A549 (cell line): Measurements from ENCODE around the gene ULK4. TPM values are rescaled to one million over a fixed set of nuclear protein-coding genes. Genes with fewer than 3 reads are reported as not detected.
A peak's percentile ranks its signal among the peaks of the same experiment; 100 is the strongest.

Experiments
- ATAC-seq, 2 experiments: fragments of 200-7000 bp in 1 of 2; fragments of >200 bp in 1 of 2; cut with Nextera tagmentation in 1 of 2; cut with Tn5 transposase in 1 of 2; 3 replicates each; pipeline versions ENCODE4 v1.8.0 to v1.9.1; 2018 to 2020; ENCODE audit warnings: mild to moderate bottlenecking in 1 of 2, moderate library complexity in 1 of 2
- CTCF ChIA-PET: fragments of 300-600 bp; sonication (Branson Sonifier 250); formaldehyde crosslinking; extraction: SDS; loops from one replicate; lab custom pipeline; 2021; ENCODE audit warnings: antibody characterized with exemption, inconsistent platforms; lab: Yijun Ruan, JAX
- POLR2A ChIA-PET: fragments of 350-600 bp; formaldehyde crosslinking; extraction: SDS; loops from one replicate; lab custom pipeline; 2021; ENCODE audit warnings: antibody characterized with exemption, inconsistent platforms; lab: Yijun Ruan, JAX
- DNase-seq, 2 experiments: peaks; one replicate each; pipeline versions ENCODE4 v3.0.0 to v3.0.0-alpha.2; 2011 to 2016; ENCODE audit warnings: low read depth in 1 of 2, low spot score in 1 of 2
- FAIRE-seq: peaks from 2 replicates; lab custom pipeline; 2011; peaks lifted over from hg19 to GRCh38; lab: Jason Lieb, UNC
- H3K27ac ChIP-seq, 2 experiments: fragments of >200 bp; sonication (Bioruptor Twin); formaldehyde crosslinking; 3 replicates each; pipeline ENCODE4 v1.5.1; 2016 to 2017
- H3K4me1 ChIP-seq: fragments of >200 bp; sonication (Bioruptor Twin); formaldehyde crosslinking; 3 replicates; pipeline ENCODE4 v1.6.1; 2016
- H3K4me2 ChIP-seq: fragments of >200 bp; sonication (Bioruptor Twin); formaldehyde crosslinking; 3 replicates; pipeline ENCODE4 v1.6.1; 2016
- H3K4me3 ChIP-seq: fragments of >200 bp; sonication (Bioruptor Twin); formaldehyde crosslinking; 3 replicates; pipeline ENCODE4 v1.5.1; 2016
- H3K9me3 ChIP-seq: fragments of >200 bp; sonication (Bioruptor Twin); formaldehyde crosslinking; 3 replicates; pipeline ENCODE4 v1.6.1; 2016
- EP300 ChIP-seq, 2 experiments: fragments of >200 bp; sonication (Bioruptor Twin); formaldehyde crosslinking; IDR thresholded peaks; 2 replicates in 1 of 2; 3 replicates in 1 of 2; pipeline ENCODE4 v1.6.1; 2016 to 2017
- ESRRA ChIP-seq: fragments of 150-350 bp; IDR thresholded peaks from 2 replicates; pipeline ENCODE4 v1.6.1; 2014; ENCODE audit warnings: mild to moderate bottlenecking, low read length, borderline replicate concordance
- HOXA7 ChIP-seq: fragments of 250-450 bp; sonication (Bioruptor Pico); IDR thresholded peaks from 2 replicates; pipeline ENCODE4 v1.5.0; 2020; ENCODE audit warnings: mild to moderate bottlenecking, moderate library complexity
- KDM5A ChIP-seq: fragments of 200-600 bp; sonication (generic); IDR thresholded peaks from 2 replicates; pipeline ENCODE4 v1.6.1; 2016; ENCODE audit warnings: antibody characterized with exemption, mild to moderate bottlenecking
- MAFK ChIP-seq: fragments of 450-650 bp; IDR thresholded peaks from 2 replicates; pipeline ENCODE4 v1.6.1; 2014; ENCODE audit not compliant: partially characterized antibody
- MYC ChIP-seq: IDR thresholded peaks from 2 replicates; pipeline ENCODE4 v1.6.1; 2012; ENCODE audit warnings: mild to moderate bottlenecking, inconsistent platforms, low read length, improper control_type of control experiment, borderline replicate concordance
- RAD21 ChIP-seq, 2 experiments: fragments of >200 bp in 1 of 2; sonication (Bioruptor Twin) in 1 of 2; formaldehyde crosslinking in 1 of 2; IDR thresholded peaks in 1 of 2; conservative IDR thresholded peaks in 1 of 2; 2 replicates in 1 of 2; 3 replicates in 1 of 2; pipeline ENCODE4 v1.6.1; 2012 to 2018; ENCODE audit warnings: inconsistent platforms in 1 of 2
- RFX5 ChIP-seq: fragments of 450-650 bp; IDR thresholded peaks from 2 replicates; pipeline ENCODE4 v1.7.1; 2014; ENCODE audit warnings: antibody characterized with exemption, mild to moderate bottlenecking, moderate library complexity
- SMC3 ChIP-seq: fragments of >200 bp; sonication (Bioruptor Twin); formaldehyde crosslinking; IDR thresholded peaks from 3 replicates; pipeline ENCODE4 v1.6.1; 2018; ENCODE audit warnings: inconsistent platforms
- ZNF302 ChIP-seq: fragments of 250-450 bp; sonication (Bioruptor Pico); IDR thresholded peaks from 2 replicates; pipeline ENCODE4 v1.9.0; 2021; ENCODE audit warnings: inconsistent platforms, mild to moderate bottlenecking, moderate library complexity
- WGBS: methylation state at CpG from one replicate; pipeline ENCODE4 v1.1.6; 2017; ENCODE audit errors: missing lambda C conversion rate; 5-methylcytosine and 5-hydroxymethylcytosine counted together
- polyA plus RNA-seq, 4 experiments: library from polyadenylated mRNA; depleted of rRNA in 3 of 4; stranded (reverse); fragments of >200 nt; fragmentation: RNase III in 1 of 4; extraction: RNeasy Plus Mini Kit Qiagen cat#74134 plus additional on column Dnase treatment in 1 of 4; gene quantifications; 2 replicates in 3 of 4; 3 replicates in 1 of 4; pipeline ENCODE4 v1.2.3, GENCODE V29; 2011 to 2017
- TF ChIP-seq, protein P1 (sequence below): fragments of 150-350 bp; IDR thresholded peaks from 2 replicates; pipeline ENCODE4 v1.6.1; 2014; ENCODE audit warnings: low read depth, mild to moderate bottlenecking, low read length
- TF ChIP-seq, protein P2 (sequence below): fragments of >200 bp; sonication (Bioruptor Twin); formaldehyde crosslinking; IDR thresholded peaks from 2 replicates; pipeline ENCODE4 v1.6.1; 2016
- TF ChIP-seq, protein P3 (sequence below): fragments of >200 bp; sonication (Bioruptor Twin); formaldehyde crosslinking; IDR thresholded peaks from 3 replicates; pipeline ENCODE4 v1.5.1; 2016
- TF ChIP-seq, protein P4 (sequence below): IDR thresholded peaks from 2 replicates; pipeline ENCODE4 v1.6.1; 2012

ULK4 gene
- polyA plus RNA-seq, 2 of the 4 experiments (the other 2 are of a cell fraction): 4.9 to 7.7 TPM

DNA sequence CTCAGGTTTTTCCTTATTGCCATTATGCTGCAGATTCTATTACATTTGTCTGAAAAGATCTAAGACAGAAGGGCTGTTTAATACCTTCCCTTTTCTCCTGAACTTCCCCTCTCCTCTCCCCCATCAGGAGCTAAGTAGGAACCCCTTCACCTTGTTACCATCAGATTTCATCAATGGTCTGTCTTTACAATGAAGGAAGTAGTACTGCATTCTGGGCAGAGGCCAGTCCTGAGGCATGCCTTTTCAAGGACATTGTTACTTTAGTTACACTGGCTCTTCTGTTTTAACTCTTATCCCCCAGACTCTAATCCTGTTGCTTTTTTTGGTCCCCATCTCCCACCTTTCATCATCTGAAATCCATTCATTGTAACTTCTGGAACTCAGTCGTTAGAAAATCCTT is 754.5 kb downstream of the ULK4 start (continued):
- TF ChIP-seq MYC: no peak

DNA sequence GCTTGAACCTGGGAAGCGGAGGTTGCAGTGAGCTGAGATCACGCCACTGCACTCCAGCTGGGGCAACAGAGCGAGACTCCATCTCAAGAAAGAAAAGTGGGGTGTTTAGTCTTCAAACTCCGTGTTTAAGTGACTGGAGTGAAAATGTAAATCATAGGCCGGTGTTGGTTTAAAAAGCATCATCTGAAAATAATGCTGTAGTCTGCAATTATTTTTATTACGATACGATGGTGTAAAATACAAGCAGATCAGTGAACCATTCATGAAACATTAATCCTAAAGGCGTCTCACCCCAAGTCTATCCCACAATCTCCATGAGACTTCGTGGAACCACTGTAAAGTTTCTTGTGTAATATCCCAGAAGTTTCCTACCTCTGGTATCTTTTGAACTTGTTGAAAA is 756.3 kb downstream of the ULK4 start:
- ATAC-seq: no peak
- DNase-seq: no peak
- peaks cover 53% of the 10 kb centered on the region for H3K4me1 ChIP-seq
- no peak overlapping the region for H3K4me2 ChIP-seq
- CTCF ChIA-PET: no interaction called here
- no peaks in the 10 kb centered on the region for H3K9me3 ChIP-seq
- H3K4me3 ChIP-seq: no peak overlapping the region
- POLR2A ChIA-PET: no interaction called here
- TF ChIP-seq ZNF302 (CRISPR knock-in tag) (no peak), MAFK (peak; percentile 36)
- no peak overlapping the region for H3K27ac ChIP-seq
- 93% methylated on average over 9 of the region's 9 CpGs for WGBS
- FAIRE-seq: no peak

DNA sequence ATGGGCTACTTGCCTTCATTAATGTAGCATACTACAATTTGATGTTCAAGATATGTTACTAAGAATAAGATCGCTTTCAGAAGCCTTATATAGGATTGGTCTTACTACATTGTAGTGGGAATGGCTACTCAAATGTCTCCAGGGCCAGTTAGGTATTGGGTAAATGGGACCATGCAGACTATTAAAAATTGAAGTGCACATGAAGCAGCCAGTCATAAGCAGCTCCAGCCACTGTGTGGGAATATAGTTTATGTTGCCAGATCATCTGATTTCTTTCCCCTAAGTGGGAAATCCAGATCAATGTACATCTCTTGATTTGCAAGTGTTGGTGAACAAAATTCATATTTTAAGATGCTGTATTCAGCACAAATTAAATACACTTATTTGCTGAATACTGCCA is 757.5 kb downstream of the ULK4 start:
- Histone ChIP-seq H3K27ac (no peak overlapping the region), H3K4me1 (peaks cover 53% of the 10 kb centered on the region)
- DNase-seq: no peak
- no peak for TF ChIP-seq HOXA7 (CRISPR knock-in tag)
- no peak for TF ChIP-seq ESRRA
- TF ChIP-seq, protein P1, sequence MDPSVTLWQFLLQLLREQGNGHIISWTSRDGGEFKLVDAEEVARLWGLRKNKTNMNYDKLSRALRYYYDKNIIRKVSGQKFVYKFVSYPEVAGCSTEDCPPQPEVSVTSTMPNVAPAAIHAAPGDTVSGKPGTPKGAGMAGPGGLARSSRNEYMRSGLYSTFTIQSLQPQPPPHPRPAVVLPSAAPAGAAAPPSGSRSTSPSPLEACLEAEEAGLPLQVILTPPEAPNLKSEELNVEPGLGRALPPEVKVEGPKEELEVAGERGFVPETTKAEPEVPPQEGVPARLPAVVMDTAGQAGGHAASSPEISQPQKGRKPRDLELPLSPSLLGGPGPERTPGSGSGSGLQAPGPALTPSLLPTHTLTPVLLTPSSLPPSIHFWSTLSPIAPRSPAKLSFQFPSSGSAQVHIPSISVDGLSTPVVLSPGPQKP: no peak
- no peak for TF ChIP-seq RFX5
- TF ChIP-seq, all 56 proteins: peak for 0
- WGBS: 100% methylated on average over 1 of the region's 1 CpG
- ChIA-PET POLR2A (no interaction called here), CTCF (interaction anchor here (0.8 to 1.6 kb wide), 2 partner anchors 9 to 620 kb away, joined by 4 read pairs; no protein-coding TSS in a partner anchor)
- FAIRE-seq (no peak), ATAC-seq (no peak)
- H3K4me2 ChIP-seq: peak overlapping the region; percentile 1; the same call in 1 of the 3 replicates
- no peak overlapping the region for H3K4me3 ChIP-seq
- H3K9me3 ChIP-seq: no peaks in the 10 kb centered on the region

DNA sequence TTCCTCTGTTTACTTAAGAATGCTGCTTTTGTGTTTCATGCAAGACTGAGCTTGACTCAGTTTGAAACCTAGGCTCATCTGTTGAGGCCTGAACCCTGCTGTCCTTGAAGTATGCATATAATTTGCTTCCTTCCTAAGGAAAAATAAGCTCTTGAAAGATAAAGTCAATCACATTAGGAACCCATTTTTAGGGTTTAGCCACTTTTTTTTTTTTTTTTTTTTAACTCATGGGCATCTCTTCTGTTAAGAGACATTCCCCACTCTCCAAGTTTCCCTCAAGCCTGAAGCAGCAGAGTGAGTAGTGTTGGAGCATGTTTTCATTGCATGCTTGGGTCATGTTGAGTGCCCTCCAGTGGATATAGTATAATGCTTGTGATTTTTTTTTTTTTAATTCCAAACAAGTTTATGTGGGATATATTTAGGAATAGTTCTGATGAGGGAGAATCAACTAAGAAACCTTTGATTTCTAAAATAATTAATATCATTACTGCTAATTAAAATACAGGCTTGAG is 759.0 kb downstream of the ULK4 start:
- peak in 1 of 2 experiments; percentile 61 for DNase-seq
- ChIA-PET CTCF (interaction anchor here (0.6 to 2.1 kb wide), 11 partner anchors 84 to 838 kb away, joined by 3 to 10 read pairs (median 4); no protein-coding TSS in a partner anchor), POLR2A (interaction anchor here (0.5 kb wide), 1 partner anchor 746 kb away, joined by 3 read pairs; the partner anchor contains the start of gene RPL14)
- Histone ChIP-seq H3K4me3 (no peak overlapping the region), H3K9me3 (no peaks in the 10 kb centered on the region), H3K4me1 (peaks cover 53% of the 10 kb centered on the region), H3K4me2 (peak overlapping the region; percentile 89), H3K27ac (no peak overlapping the region)
- peak in 1 of 2 experiments; percentile 55; a peak in 3 of 6 replicates for ATAC-seq
- no peak for FAIRE-seq
- TF ChIP-seq, protein P2, sequence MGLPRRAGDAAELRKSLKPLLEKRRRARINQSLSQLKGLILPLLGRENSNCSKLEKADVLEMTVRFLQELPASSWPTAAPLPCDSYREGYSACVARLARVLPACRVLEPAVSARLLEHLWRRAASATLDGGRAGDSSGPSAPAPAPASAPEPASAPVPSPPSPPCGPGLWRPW: no peak
- TF ChIP-seq, protein P3, sequence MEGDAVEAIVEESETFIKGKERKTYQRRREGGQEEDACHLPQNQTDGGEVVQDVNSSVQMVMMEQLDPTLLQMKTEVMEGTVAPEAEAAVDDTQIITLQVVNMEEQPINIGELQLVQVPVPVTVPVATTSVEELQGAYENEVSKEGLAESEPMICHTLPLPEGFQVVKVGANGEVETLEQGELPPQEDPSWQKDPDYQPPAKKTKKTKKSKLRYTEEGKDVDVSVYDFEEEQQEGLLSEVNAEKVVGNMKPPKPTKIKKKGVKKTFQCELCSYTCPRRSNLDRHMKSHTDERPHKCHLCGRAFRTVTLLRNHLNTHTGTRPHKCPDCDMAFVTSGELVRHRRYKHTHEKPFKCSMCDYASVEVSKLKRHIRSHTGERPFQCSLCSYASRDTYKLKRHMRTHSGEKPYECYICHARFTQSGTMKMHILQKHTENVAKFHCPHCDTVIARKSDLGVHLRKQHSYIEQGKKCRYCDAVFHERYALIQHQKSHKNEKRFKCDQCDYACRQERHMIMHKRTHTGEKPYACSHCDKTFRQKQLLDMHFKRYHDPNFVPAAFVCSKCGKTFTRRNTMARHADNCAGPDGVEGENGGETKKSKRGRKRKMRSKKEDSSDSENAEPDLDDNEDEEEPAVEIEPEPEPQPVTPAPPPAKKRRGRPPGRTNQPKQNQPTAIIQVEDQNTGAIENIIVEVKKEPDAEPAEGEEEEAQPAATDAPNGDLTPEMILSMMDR: peak; percentile 48
- TF ChIP-seq RAD21 (conservative IDR thresholded peaks at IDR 0.05 in 1 of 2, IDR thresholded peaks at IDR 0.05 in 1 of 2): peak; percentile 40 to 52; a peak in 4 of 5 replicates
- peak; percentile 52; the same call in 1 of the 3 replicates for TF ChIP-seq SMC3
- TF ChIP-seq EP300 (IDR thresholded peaks at IDR 0.05): no peak
- TF ChIP-seq, protein P4, sequence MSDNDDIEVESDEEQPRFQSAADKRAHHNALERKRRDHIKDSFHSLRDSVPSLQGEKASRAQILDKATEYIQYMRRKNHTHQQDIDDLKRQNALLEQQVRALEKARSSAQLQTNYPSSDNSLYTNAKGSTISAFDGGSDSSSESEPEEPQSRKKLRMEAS: 0 out of 2 replicates have a peak, but pooled peaks have one; percentile 30
- no peak for TF ChIP-seq KDM5A
- TF ChIP-seq, all 56 proteins: peak for 4
